Measurements from ENCODE around the gene CCDC141. TPM values are rescaled to one million over a fixed set of nuclear protein-coding genes. Genes with fewer than 3 reads are reported as not detected.

Gene CCDC141
- total and polyA plus RNA-seq, 11 donors, result 10.6 to 258 (median 137) TPM

DNA sequence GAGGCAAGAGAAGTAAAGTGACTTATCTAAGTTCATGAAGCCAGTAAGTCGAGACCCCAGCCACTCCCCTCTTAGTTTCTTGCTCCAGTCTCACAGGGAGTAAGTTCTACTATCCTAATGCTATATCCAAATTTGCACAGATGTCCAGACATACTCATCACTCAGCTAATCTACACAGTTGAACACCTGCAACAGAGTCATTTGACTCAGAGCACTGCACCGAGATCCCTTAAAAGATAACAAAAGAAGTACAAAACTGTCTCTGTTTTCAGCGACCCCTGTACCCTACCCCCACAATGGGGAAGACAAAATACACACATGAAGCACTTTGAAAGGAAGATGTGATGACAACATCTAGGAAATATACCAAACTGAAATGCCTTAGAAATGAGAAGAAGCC lies 22.6 kb upstream of the CCDC141 start:
- no peak for ATAC-seq
- 75 to 82% (median 76%) methylated on average over 3 of the region's 3 CpGs for whole genome bisulfite sequencing, 4 donors

GRCh38 chr2:179071810-179072355 lies 21.9 kb upstream of the CCDC141 start:
- H3K27ac ChIP-seq, result no peak overlapping the region
- no peaks in the 10 kb centered on the region for H3K36me3 ChIP-seq
- H3K4me1 ChIP-seq, result peaks cover 0 to 18% (median 2%) of the 10 kb centered on the region in 12 donors
- no peaks in the 10 kb centered on the region for H3K27me3 ChIP-seq
- DNase-seq (no peak), ATAC-seq (no peak)
- H3K4me3 ChIP-seq, result no peak overlapping the region
- TF ChIP-seq, protein P1, sequence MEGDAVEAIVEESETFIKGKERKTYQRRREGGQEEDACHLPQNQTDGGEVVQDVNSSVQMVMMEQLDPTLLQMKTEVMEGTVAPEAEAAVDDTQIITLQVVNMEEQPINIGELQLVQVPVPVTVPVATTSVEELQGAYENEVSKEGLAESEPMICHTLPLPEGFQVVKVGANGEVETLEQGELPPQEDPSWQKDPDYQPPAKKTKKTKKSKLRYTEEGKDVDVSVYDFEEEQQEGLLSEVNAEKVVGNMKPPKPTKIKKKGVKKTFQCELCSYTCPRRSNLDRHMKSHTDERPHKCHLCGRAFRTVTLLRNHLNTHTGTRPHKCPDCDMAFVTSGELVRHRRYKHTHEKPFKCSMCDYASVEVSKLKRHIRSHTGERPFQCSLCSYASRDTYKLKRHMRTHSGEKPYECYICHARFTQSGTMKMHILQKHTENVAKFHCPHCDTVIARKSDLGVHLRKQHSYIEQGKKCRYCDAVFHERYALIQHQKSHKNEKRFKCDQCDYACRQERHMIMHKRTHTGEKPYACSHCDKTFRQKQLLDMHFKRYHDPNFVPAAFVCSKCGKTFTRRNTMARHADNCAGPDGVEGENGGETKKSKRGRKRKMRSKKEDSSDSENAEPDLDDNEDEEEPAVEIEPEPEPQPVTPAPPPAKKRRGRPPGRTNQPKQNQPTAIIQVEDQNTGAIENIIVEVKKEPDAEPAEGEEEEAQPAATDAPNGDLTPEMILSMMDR (IDR thresholded peaks at IDR 0.05), result no peak
- no peak for TF ChIP-seq POLR2A (IDR thresholded peaks at IDR 0.05)
- intact Hi-C loops (cut with DNase I), result no loop called here
- WGBS, 4 donors, result 63 to 67% (median 65%) methylated on average over 3 of the region's 3 CpGs
- peaks cover 0 to 6% (median 0%) of the 10 kb centered on the region in 12 donors for H3K9me3 ChIP-seq

More for the DNA sequence above, 22.6 kb upstream of the CCDC141 start:
- Histone ChIP-seq H3K9me3 (peaks cover 0 to 7% (median 0%) of the 10 kb centered on the region in 12 donors), H3K27ac (no peak overlapping the region), H3K4me3 (no peak overlapping the region), H3K27me3 (no peaks in the 10 kb centered on the region), H3K4me1 (peaks cover 0 to 18% (median 2%) of the 10 kb centered on the region in 12 donors), H3K36me3 (no peaks in the 10 kb centered on the region)
- DNase-seq, result no peak
- TF ChIP-seq POLR2A (IDR thresholded peaks at IDR 0.05), result no peak
- TF ChIP-seq, protein P1 (IDR thresholded peaks at IDR 0.05), result no peak
- intact Hi-C loops (cut with DNase I), result no loop called here

GRCh38 chr2:179070895-179071294 lies 21.0 kb upstream of the CCDC141 start:
- Histone ChIP-seq H3K4me1 (peaks cover 0 to 18% (median 2%) of the 10 kb centered on the region in 12 donors), H3K9me3 (peaks cover 0 to 7% (median 0%) of the 10 kb centered on the region in 12 donors), H3K27ac (no peak overlapping the region), H3K27me3 (no peaks in the 10 kb centered on the region), H3K36me3 (no peaks in the 10 kb centered on the region), H3K4me3 (no peak overlapping the region)
- WGBS, 4 donors, result 51 to 64% (median 53%) methylated on average over 2 of the region's 2 CpGs
- intact Hi-C loops (cut with DNase I), result no loop called here
- DNase-seq (no peak), ATAC-seq (no peak)
- no peak for TF ChIP-seq POLR2A (IDR thresholded peaks at IDR 0.05)
- TF ChIP-seq, protein P1 (IDR thresholded peaks at IDR 0.05), result no peak

DNA sequence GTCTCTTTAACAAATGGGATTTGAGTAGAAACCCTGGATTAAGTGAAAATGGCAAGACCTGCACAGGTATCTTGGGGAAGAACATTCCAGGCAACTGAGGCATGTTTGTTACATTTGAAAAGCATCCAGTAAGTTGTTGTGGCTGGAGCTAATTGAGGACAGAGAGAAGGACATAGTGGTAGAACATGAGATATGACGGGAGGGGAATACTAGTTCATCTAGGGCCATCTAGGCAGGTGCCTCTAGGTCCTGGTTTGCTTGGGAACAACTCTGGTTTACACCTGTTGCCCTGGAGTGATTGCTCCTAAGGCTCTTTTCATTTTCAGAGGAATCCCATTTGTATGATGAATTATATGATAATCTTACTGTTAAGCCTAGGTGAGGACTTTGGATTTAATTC lies 19.7 kb upstream of the CCDC141 start:
- Histone ChIP-seq H3K27me3 (no peaks in the 10 kb centered on the region), H3K4me1 (peaks cover 0 to 18% (median 2%) of the 10 kb centered on the region in 12 donors), H3K27ac (no peak overlapping the region), H3K4me3 (no peak overlapping the region), H3K9me3 (peaks cover 0 to 7% (median 0%) of the 10 kb centered on the region in 12 donors), H3K36me3 (no peaks in the 10 kb centered on the region)
- intact Hi-C loops (cut with DNase I), result no loop called here
- TF ChIP-seq, protein P1 (IDR thresholded peaks at IDR 0.05), result no peak
- TF ChIP-seq POLR2A (IDR thresholded peaks at IDR 0.05), result no peak
- peak in 1 of 4 donors; percentile 50 for ATAC-seq
- no peak for DNase-seq
- 26 to 67% (median 59%) methylated on average over 1 of the region's 1 CpG for WGBS, 4 donors
